Left hindlimb (tissue), 1 donor: ENCODE results near the gene IKZF1.
A peak's percentile ranks its signal among the peaks of the same experiment; 100 is the strongest.

Source experiments
- DNase-seq: peaks from one replicate; pipeline ENCODE4 v3.0.0-alpha.2; 2018

Gene IKZF1

GRCh38 chr7:50418086-50418515, 113.6 kb downstream of the IKZF1 start:
- peak; percentile 57 for DNase-seq

- DNase-seq = no peak
Measured at GRCh38 chr7:50418526-50419290, 114.2 kb downstream of the IKZF1 start.

- no peak for DNase-seq
Measured at GRCh38 chr7:50421043-50421442, 116.5 kb downstream of the IKZF1 start.

GRCh38 chr7:50422858-50423257, 118.3 kb downstream of the IKZF1 start:
- DNase-seq = no peak

GRCh38 chr7:50423860-50424259, 119.3 kb downstream of the IKZF1 start:
- no peak for DNase-seq

- DNase-seq = no peak
Measured at GRCh38 chr7:50425318-50425717, 120.8 kb downstream of the IKZF1 start.

- no peak for DNase-seq
Measured at GRCh38 chr7:50426280-50427045, 121.9 kb downstream of the IKZF1 start.

- no peak for DNase-seq
Measured at GRCh38 chr7:50427518-50427917, 123.0 kb downstream of the IKZF1 start.

- DNase-seq = no peak
Measured at GRCh38 chr7:50428911-50429310, 124.4 kb downstream of the IKZF1 start.

GRCh38 chr7:50431316-50431715, 126.8 kb downstream of the IKZF1 start:
- no peak for DNase-seq

- no peak for DNase-seq
Measured at GRCh38 chr7:50431722-50432305, 127.3 kb downstream of the IKZF1 start.

- no peak for DNase-seq
Measured at GRCh38 chr7:50436133-50436806, 131.8 kb downstream of the IKZF1 start.

GRCh38 chr7:50446542-50446960, 142.0 kb downstream of the IKZF1 start:
- DNase-seq = no peak

GRCh38 chr7:50448823-50449222, 144.3 kb downstream of the IKZF1 start:
- no peak for DNase-seq

GRCh38 chr7:50449501-50449880, 145.0 kb downstream of the IKZF1 start:
- no peak for DNase-seq

- DNase-seq = peak; percentile 78
Measured at GRCh38 chr7:50449881-50450589, 145.5 kb downstream of the IKZF1 start, which contains the start of gene FIGNL1. Gene FIGNL1, minus strand, starts transcription at chr7:50450350. Its CDS starts 3,063 bp downstream, at chr7:50447287.

- no peak for DNase-seq
Measured at GRCh38 chr7:50450590-50451032, 146.1 kb downstream of the IKZF1 start.
